HG02642 (cell line): ENCODE results near the gene TSPAN11.
"Not testable (repeated sequence)": the region's sequence is repeated elsewhere in the genome, so short reads cannot be mapped to it uniquely, and the experiment has no call there.

ENCODE experiments used
- ATAC-seq: cut with Tn5 transposase; IDR thresholded peaks from one replicate; pipeline ENCODE4 v1.9.1; 2021; ENCODE audit warnings: mild to moderate bottlenecking; ENCODE audit not compliant: unreplicated experiment, poor library complexity

Gene TSPAN11

GRCh38 chr12:30926243-30927221 lies at the start of gene TSPAN11:
Gene TSPAN11 (plus strand): TSS chr12:30926748. CDS start chr12:30953992, 27,244 bp downstream.
- ATAC-seq, result no peak

- ATAC-seq, result no peak
Observed at GRCh38 chr12:30877105-30877875, 49.3 kb upstream of the TSPAN11 start.

GRCh38 chr12:30878024-30878423 lies 48.5 kb upstream of the TSPAN11 start:
- no peak for ATAC-seq

- no peak for ATAC-seq
Observed at GRCh38 chr12:30880061-30880460, 46.5 kb upstream of the TSPAN11 start.

GRCh38 chr12:30880813-30881212 lies 45.7 kb upstream of the TSPAN11 start:
- no peak for ATAC-seq

GRCh38 chr12:30882706-30883105 lies 43.8 kb upstream of the TSPAN11 start:
- no peak for ATAC-seq

- ATAC-seq, result no peak
Observed at GRCh38 chr12:30884799-30885198, 41.7 kb upstream of the TSPAN11 start.

- no peak for ATAC-seq
Observed at GRCh38 chr12:30885321-30885720, 41.2 kb upstream of the TSPAN11 start.

- no peak for ATAC-seq
Observed at GRCh38 chr12:30887226-30887625, 39.3 kb upstream of the TSPAN11 start.

GRCh38 chr12:30888241-30888640 lies 38.3 kb upstream of the TSPAN11 start:
- no peak for ATAC-seq

- ATAC-seq, result not testable (repeated sequence)
Observed at GRCh38 chr12:30894531-30894930, 32.0 kb upstream of the TSPAN11 start.

GRCh38 chr12:30896461-30896860 lies 30.1 kb upstream of the TSPAN11 start:
- ATAC-seq, result no peak

- no peak for ATAC-seq
Observed at GRCh38 chr12:30898846-30899245, 27.7 kb upstream of the TSPAN11 start.

- ATAC-seq, result no peak
Observed at GRCh38 chr12:30900351-30900750, 26.2 kb upstream of the TSPAN11 start.

GRCh38 chr12:30902001-30902400 lies 24.5 kb upstream of the TSPAN11 start:
- ATAC-seq, result no peak

GRCh38 chr12:30902596-30902995 lies 24.0 kb upstream of the TSPAN11 start:
- no peak for ATAC-seq

GRCh38 chr12:30905463-30906009 lies 21.0 kb upstream of the TSPAN11 start:
- no peak for ATAC-seq

GRCh38 chr12:30908076-30908721 lies 18.3 kb upstream of the TSPAN11 start:
- ATAC-seq, result no peak

GRCh38 chr12:30908722-30909348 lies 17.7 kb upstream of the TSPAN11 start:
- ATAC-seq, result no peak
